H9 (cell line): Measurements from ENCODE around the gene CLMN. TPM values are rescaled to one million over a fixed set of nuclear protein-coding genes. Genes with fewer than 3 reads are reported as not detected.

ENCODE experiments used
- DNase-seq: peaks from one replicate; pipeline ENCODE4 v3.0.0-alpha.2; 2017
- H2AFZ ChIP-seq: one replicate; pipeline ENCODE4 v1.6.1; 2013; ENCODE audit warnings: mild to moderate bottlenecking, low read length, control low read depth, moderate library complexity
- H2AK5ac ChIP-seq: 2 replicates; pipeline ENCODE4 v1.6.1; 2013; ENCODE audit warnings: low read length, control low read depth, mixed read lengths; ENCODE audit not compliant: insufficient read length
- H2BK120ac ChIP-seq: one replicate; pipeline ENCODE4 v1.6.1; 2013; ENCODE audit warnings: low read depth, mild to moderate bottlenecking, low read length, control low read depth, inconsistent platforms; ENCODE audit not compliant: poor library complexity, severe bottlenecking
- H2BK12ac ChIP-seq: 2 replicates; pipeline ENCODE4 v1.6.1; 2013; ENCODE audit warnings: low read length, control low read depth, mixed read lengths, low read depth; ENCODE audit not compliant: insufficient read length
- H2BK15ac ChIP-seq: 2 replicates; pipeline ENCODE4 v1.6.1; 2013; ENCODE audit warnings: low read depth, low read length, control low read depth
- H2BK20ac ChIP-seq: one replicate; pipeline ENCODE4 v1.6.1; 2013; ENCODE audit warnings: low read depth, mild to moderate bottlenecking, low read length, control low read depth, inconsistent platforms; ENCODE audit not compliant: poor library complexity, severe bottlenecking
- H2BK5ac ChIP-seq: 2 replicates; pipeline ENCODE4 v1.6.1; 2013; ENCODE audit warnings: low read length, control low read depth, mixed read lengths; ENCODE audit not compliant: insufficient read length
- H3K14ac ChIP-seq: 2 replicates; pipeline ENCODE4 v1.6.1; 2013; ENCODE audit warnings: low read length, control low read depth; ENCODE audit not compliant: insufficient read depth
- H3K18ac ChIP-seq: 2 replicates; pipeline ENCODE4 v1.6.1; 2013; ENCODE audit warnings: low read depth, mild to moderate bottlenecking, mixed read lengths, low read length, control low read depth; ENCODE audit not compliant: insufficient read length
- H3K23ac ChIP-seq: 2 replicates; pipeline ENCODE4 v1.6.1; 2013; ENCODE audit warnings: low read length, control low read depth, mixed read lengths, low read depth; ENCODE audit not compliant: insufficient read length
- H3K23me2 ChIP-seq: 2 replicates; pipeline ENCODE4 v1.6.1; 2013; ENCODE audit warnings: low read depth, mild to moderate bottlenecking, mixed read lengths, low read length, control low read depth; ENCODE audit not compliant: insufficient read length, poor library complexity, severe bottlenecking
- H3K27ac ChIP-seq: 2 replicates; pipeline ENCODE4 v1.5.1; 2013; ENCODE audit warnings: low read length, control low read depth, mixed read lengths, low read depth; ENCODE audit not compliant: insufficient read length
- H3K27me3 ChIP-seq: 2 replicates; pipeline ENCODE4 v1.6.1; 2013; ENCODE audit warnings: low read length, control low read depth, inconsistent platforms; ENCODE audit not compliant: insufficient read depth
- H3K4ac ChIP-seq: 2 replicates; pipeline ENCODE4 v1.6.1; 2013; ENCODE audit warnings: low read depth, mild to moderate bottlenecking, control low read depth, inconsistent platforms, low read length, moderate library complexity
- H3K4me1 ChIP-seq: 2 replicates; pipeline ENCODE4 v1.6.1; 2013; ENCODE audit warnings: low read length, control low read depth, inconsistent platforms; ENCODE audit not compliant: insufficient read depth
- H3K4me2 ChIP-seq: 2 replicates; pipeline ENCODE4 v1.6.1; 2013; ENCODE audit warnings: low read length, control low read depth, mixed read lengths; ENCODE audit not compliant: insufficient read length, insufficient read depth
- H3K56ac ChIP-seq: 2 replicates; pipeline ENCODE4 v1.6.1; 2013; ENCODE audit warnings: low read depth, mild to moderate bottlenecking, mixed read lengths, low read length, control low read depth; ENCODE audit not compliant: insufficient read length
- H3K79me1 ChIP-seq: 2 replicates; pipeline ENCODE4 v1.6.1; 2013; ENCODE audit warnings: low read depth, mild to moderate bottlenecking, moderate library complexity, low read length, control low read depth, inconsistent platforms; ENCODE audit not compliant: insufficient read depth, poor library complexity, severe bottlenecking
- H3K79me2 ChIP-seq: 2 replicates; pipeline ENCODE4 v1.6.1; 2013; ENCODE audit warnings: low read length, control low read depth, inconsistent platforms; ENCODE audit not compliant: insufficient read depth
- H3K9ac ChIP-seq: 2 replicates; pipeline ENCODE4 v1.6.1; 2013; ENCODE audit warnings: low read length, control low read depth, mixed read lengths; ENCODE audit not compliant: insufficient read length; ENCODE audit errors: extremely low read depth
- H3K9me3 ChIP-seq: one replicate; pipeline ENCODE4 v1.6.1; 2013; ENCODE audit warnings: low read depth, low read length, inconsistent platforms; ENCODE audit not compliant: control insufficient read depth
- H3T11ph ChIP-seq: one replicate; pipeline ENCODE4 v1.6.1; 2013; ENCODE audit warnings: mild to moderate bottlenecking, low read length, control low read depth, inconsistent platforms
- H4K20me1 ChIP-seq: one replicate; pipeline ENCODE4 v1.6.1; 2013; ENCODE audit not compliant: control insufficient read depth, insufficient read length, insufficient read depth
- H4K5ac ChIP-seq: 2 replicates; pipeline ENCODE4 v1.6.1; 2013; ENCODE audit warnings: low read depth, mild to moderate bottlenecking, mixed read lengths, low read length, control low read depth; ENCODE audit not compliant: insufficient read length
- H4K8ac ChIP-seq: replicated peaks from 2 replicates; pipeline ENCODE4 v1.6.1; 2013; ENCODE audit warnings: low read length, control low read depth, mixed read lengths, low read depth; ENCODE audit not compliant: insufficient read length
- H4K91ac ChIP-seq: 2 replicates; pipeline ENCODE4 v1.6.1; 2013; ENCODE audit warnings: low read depth, mild to moderate bottlenecking, moderate library complexity, mixed read lengths, low read length, control low read depth; ENCODE audit not compliant: insufficient read length
- H3K27ac Mint-ChIP-seq, 3 experiments: 2 replicates in 2 of 3; 3 replicates in 1 of 3; pipeline ENCODE4 v1.8.0; 2020 to 2021; ENCODE audit warnings: mixed read lengths in 3 of 3, mild to moderate bottlenecking in 1 of 3, moderate library complexity in 1 of 3
- H3K27me3 Mint-ChIP-seq: 2 replicates; pipeline ENCODE4 v1.8.0; 2021; ENCODE audit warnings: low read depth, mild to moderate bottlenecking, moderate library complexity, mixed read lengths
- H3K36me3 Mint-ChIP-seq, 3 experiments: 2 replicates in 2 of 3; 3 replicates in 1 of 3; pipeline ENCODE4 v1.8.0; 2020 to 2021; ENCODE audit warnings: low read depth in 3 of 3, mixed read lengths in 3 of 3; ENCODE audit not compliant: insufficient read depth in 1 of 3
- H3K4me1 Mint-ChIP-seq, 2 experiments: 2 replicates each; pipeline ENCODE4 v1.8.0; 2020; ENCODE audit warnings: mixed read lengths in 2 of 2
- H3K4me3 Mint-ChIP-seq, 2 experiments: 2 replicates in 1 of 2; 3 replicates in 1 of 2; pipeline ENCODE4 v1.8.0; 2020 to 2021; ENCODE audit warnings: mild to moderate bottlenecking in 2 of 2, mixed read lengths in 2 of 2, moderate library complexity in 1 of 2
- H3K9me3 Mint-ChIP-seq, 2 experiments: 2 replicates in 1 of 2; 3 replicates in 1 of 2; pipeline ENCODE4 v1.8.0; 2020; ENCODE audit warnings: mild to moderate bottlenecking in 2 of 2, mixed read lengths in 2 of 2, moderate library complexity in 1 of 2
- WGBS: extraction: QIAGEN DNeasy Blood & Tissue Kit; methylation state at CpG from one replicate; pipeline ENCODE4 v1.1.7; 2013; ENCODE audit warnings: missing lambda C conversion rate, low lambda C conversion rate, mixed read lengths; ENCODE audit not compliant: insufficient read length; ENCODE audit errors: extremely low coverage; 5-methylcytosine and 5-hydroxymethylcytosine counted together
- total RNA-seq: library from RNA; stranded (reverse); gene quantifications from 2 replicates; pipeline ENCODE4 v1.2.1, GENCODE V29; 2021
- TF ChIP-seq, protein P1 (sequence below): fragments of 200-600 bp; sonication (generic); conservative IDR thresholded peaks from 3 replicates; pipeline ENCODE4 v1.8.0; 2021; ENCODE audit warnings: antibody characterized with exemption, mild to moderate bottlenecking

Gene CLMN
- total RNA-seq, 1 experiment from 2014 or later: 7.6 TPM

DNA sequence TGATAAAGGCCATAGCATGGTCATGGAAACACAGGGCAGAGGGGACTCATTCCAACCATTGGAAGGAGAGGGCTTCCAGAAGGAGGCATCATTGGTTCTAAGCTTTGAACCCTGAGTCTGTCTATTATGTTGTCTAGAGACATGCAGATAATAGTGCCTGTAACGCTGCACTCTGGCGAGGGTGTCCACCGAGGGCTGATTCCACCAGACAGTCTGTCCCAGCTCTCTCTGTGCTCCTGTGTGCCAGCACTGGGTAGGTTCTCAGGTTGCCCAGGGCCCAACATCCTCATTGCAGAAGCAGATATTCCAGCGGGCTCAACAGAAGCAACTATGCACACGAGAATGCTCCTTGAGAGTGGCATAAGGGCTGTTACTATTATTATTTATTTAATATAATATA lies 18.7 kb upstream of the CLMN start:
- no peak overlapping the region for H2AFZ ChIP-seq
- no peak overlapping the region for H3K27ac ChIP-seq
- no peak overlapping the region for H4K91ac ChIP-seq
- H3K79me1 ChIP-seq: no peaks in the 10 kb centered on the region
- no peaks in the 10 kb centered on the region for H3K4me1 ChIP-seq
- no peak overlapping the region for H2BK5ac ChIP-seq
- H3K9ac ChIP-seq: no peak overlapping the region
- no peak overlapping the region for H2BK15ac ChIP-seq
- Mint-ChIP-seq H3K9me3 (no peaks in the 10 kb centered on the region), H3K4me3 (no peak overlapping the region), H3K36me3 (no peaks in the 10 kb centered on the region; a peak in 1 of 7 replicates), H3K27ac (no peak overlapping the region), H3K27me3 (peaks cover 19% of the 10 kb centered on the region), H3K4me1 (peaks cover 5 to 7% of the 10 kb centered on the region in 2 experiments; a peak in 1 of 4 replicates)
- no peaks in the 10 kb centered on the region for H3K79me2 ChIP-seq
- H2BK20ac ChIP-seq: no peak overlapping the region
- no peak for DNase-seq
- no peak overlapping the region for H3T11ph ChIP-seq
- H3K14ac ChIP-seq: no peak overlapping the region
- no peak overlapping the region for H2AK5ac ChIP-seq
- H3K4me2 ChIP-seq: no peak overlapping the region
- no peak overlapping the region for H4K5ac ChIP-seq
- H3K23ac ChIP-seq: no peak overlapping the region
- no peak overlapping the region for H3K4ac ChIP-seq
- H2BK12ac ChIP-seq: no peak overlapping the region
- no peaks in the 10 kb centered on the region for H3K23me2 ChIP-seq
- no peak overlapping the region for H3K56ac ChIP-seq
- H3K27me3 ChIP-seq: no peaks in the 10 kb centered on the region
- no peak overlapping the region for H2BK120ac ChIP-seq
- H4K20me1 ChIP-seq: no peaks in the 10 kb centered on the region
- H3K9me3 ChIP-seq: no peaks in the 10 kb centered on the region
- TF ChIP-seq, protein P1, sequence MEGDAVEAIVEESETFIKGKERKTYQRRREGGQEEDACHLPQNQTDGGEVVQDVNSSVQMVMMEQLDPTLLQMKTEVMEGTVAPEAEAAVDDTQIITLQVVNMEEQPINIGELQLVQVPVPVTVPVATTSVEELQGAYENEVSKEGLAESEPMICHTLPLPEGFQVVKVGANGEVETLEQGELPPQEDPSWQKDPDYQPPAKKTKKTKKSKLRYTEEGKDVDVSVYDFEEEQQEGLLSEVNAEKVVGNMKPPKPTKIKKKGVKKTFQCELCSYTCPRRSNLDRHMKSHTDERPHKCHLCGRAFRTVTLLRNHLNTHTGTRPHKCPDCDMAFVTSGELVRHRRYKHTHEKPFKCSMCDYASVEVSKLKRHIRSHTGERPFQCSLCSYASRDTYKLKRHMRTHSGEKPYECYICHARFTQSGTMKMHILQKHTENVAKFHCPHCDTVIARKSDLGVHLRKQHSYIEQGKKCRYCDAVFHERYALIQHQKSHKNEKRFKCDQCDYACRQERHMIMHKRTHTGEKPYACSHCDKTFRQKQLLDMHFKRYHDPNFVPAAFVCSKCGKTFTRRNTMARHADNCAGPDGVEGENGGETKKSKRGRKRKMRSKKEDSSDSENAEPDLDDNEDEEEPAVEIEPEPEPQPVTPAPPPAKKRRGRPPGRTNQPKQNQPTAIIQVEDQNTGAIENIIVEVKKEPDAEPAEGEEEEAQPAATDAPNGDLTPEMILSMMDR: no peak
- WGBS: no CpG with 5 or more reads among the region's 5 CpGs
- no peak overlapping the region for H3K18ac ChIP-seq
- no peak overlapping the region for H4K8ac ChIP-seq
